Esophagus muscularis mucosa (tissue), 4 donors: ENCODE data around the gene HK1. TPM values are rescaled to one million over a fixed set of nuclear protein-coding genes. Genes with fewer than 3 reads are reported as not detected.

Source experiments
- DNase-seq: peaks from one replicate; pipeline ENCODE4 v3.0.0-alpha.2; 2017; ENCODE audit errors: extremely low spot score
- H3K27ac ChIP-seq, 4 donors: fragments of 200-600 bp; sonication (generic); replicated peaks in 1 of 4; 1 replicate in 3 of 4; 2 replicates in 1 of 4; pipeline ENCODE4 v1.5.1; 2016 to 2019; ENCODE audit warnings: mild to moderate bottlenecking in 1 of 4
- H3K27me3 ChIP-seq, 4 donors: fragments of 200-600 bp; sonication (generic); one replicate each; pipeline versions ENCODE4 v1.5.1 to v1.6.0; 2016 to 2019
- H3K36me3 ChIP-seq, 4 donors: fragments of 200-600 bp; sonication (generic); one replicate each; pipeline ENCODE4 v1.5.1; 2016 to 2019
- H3K4me1 ChIP-seq, 4 donors: fragments of 200-600 bp; sonication (generic); one replicate each; pipeline ENCODE4 v1.5.1; 2016 to 2019
- H3K4me3 ChIP-seq, 4 donors: fragments of 200-600 bp; sonication (generic); 1 replicate in 2 of 4; 2 replicates in 2 of 4; pipeline ENCODE4 v1.5.1; 2016 to 2019; ENCODE audit warnings: mild to moderate bottlenecking in 4 of 4, moderate library complexity in 1 of 4
- H3K9me3 ChIP-seq, 4 donors: fragments of 200-600 bp; sonication (generic); 1 replicate in 3 of 4; 2 replicates in 1 of 4; pipeline ENCODE4 v1.5.1; 2016 to 2019
- CTCF ChIP-seq, 3 experiments: fragments of 200-600 bp in 2 of 3; fragments of 450-650 bp in 1 of 3; sonication (generic) in 2 of 3; IDR thresholded peaks; one replicate each; pipeline ENCODE4 v1.5.1; 2017 to 2019; ENCODE audit warnings: antibody characterized with exemption in 3 of 3, mild to moderate bottlenecking in 2 of 3, moderate library complexity in 1 of 3
- EP300 ChIP-seq: sonication (generic); formaldehyde crosslinking; IDR thresholded peaks from one replicate; pipeline ENCODE4 v1.6.1; 2017; ENCODE audit warnings: antibody characterized with exemption
- POLR2A ChIP-seq: fragments of 450-650 bp; IDR thresholded peaks from one replicate; pipeline ENCODE4 v1.6.1; 2017; ENCODE audit warnings: antibody characterized with exemption, moderate library complexity, mild to moderate bottlenecking, low read depth
- POLR2AphosphoS5 ChIP-seq, 2 donors: sonication (generic); formaldehyde crosslinking; IDR thresholded peaks; one replicate each; pipeline ENCODE4 v1.6.1; 2017; ENCODE audit warnings: antibody characterized with exemption in 2 of 2
- WGBS: methylation state at CpG from one replicate; pipeline ENCODE4 v1.1.5; 2018; 5-methylcytosine and 5-hydroxymethylcytosine counted together
- intact Hi-C: fragments of 100-400 bp; cut with DNase I; formaldehyde crosslinking; loops from one replicate; pipeline ENCODE4 v1.15.1; 2023
- total RNA-seq, 4 donors: library from RNA; depleted of rRNA; stranded (reverse); fragments of >200 nt; gene quantifications; one replicate each; pipeline versions ENCODE4 v1.1.0 to v1.2.1, GENCODE V29; 2016

HK1 gene
- total RNA-seq, 4 donors from 2014 or later = 114 to 188 (median 151) TPM

DNA sequence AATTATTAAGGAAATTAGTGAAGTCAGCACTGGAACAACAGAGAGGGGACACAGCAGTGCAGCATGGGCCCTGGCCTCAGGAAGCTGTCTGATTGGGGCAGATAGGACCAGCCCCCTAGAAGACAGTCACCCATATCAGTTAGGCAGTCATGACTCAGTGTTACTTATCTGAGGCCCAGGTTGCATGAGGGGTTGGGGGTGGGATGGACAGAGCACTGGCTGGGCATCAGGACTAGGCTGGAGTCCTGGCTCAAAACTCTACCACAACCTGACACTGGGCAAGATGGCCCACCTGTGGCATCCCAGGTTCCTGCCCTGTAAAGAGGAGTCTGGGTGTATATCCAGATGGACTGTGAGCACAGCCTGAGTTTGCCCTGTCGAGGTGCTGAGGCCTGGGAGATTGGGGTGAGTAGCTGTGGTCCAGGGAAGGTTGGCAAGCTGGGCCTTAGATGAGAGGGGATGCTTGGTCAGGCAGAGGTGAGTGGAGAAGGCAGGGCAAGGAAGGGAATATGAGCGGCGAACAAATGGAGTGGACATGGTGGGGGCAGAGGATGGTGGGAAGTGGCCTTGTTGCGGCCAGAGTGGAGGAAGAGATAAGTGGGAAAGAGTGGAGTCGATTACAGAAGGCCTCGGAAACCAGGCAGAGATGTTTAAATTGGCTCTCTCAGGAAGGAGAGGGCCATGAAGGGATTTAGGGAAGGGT lies 37.5 kb downstream of the HK1 start:
- intact Hi-C loops = loop anchor here (5.0 kb wide), 2 partner anchors 67 to 78 kb away; no protein-coding TSS in a partner anchor
- 88% methylated on average over 6 of the region's 6 CpGs for WGBS

DNA sequence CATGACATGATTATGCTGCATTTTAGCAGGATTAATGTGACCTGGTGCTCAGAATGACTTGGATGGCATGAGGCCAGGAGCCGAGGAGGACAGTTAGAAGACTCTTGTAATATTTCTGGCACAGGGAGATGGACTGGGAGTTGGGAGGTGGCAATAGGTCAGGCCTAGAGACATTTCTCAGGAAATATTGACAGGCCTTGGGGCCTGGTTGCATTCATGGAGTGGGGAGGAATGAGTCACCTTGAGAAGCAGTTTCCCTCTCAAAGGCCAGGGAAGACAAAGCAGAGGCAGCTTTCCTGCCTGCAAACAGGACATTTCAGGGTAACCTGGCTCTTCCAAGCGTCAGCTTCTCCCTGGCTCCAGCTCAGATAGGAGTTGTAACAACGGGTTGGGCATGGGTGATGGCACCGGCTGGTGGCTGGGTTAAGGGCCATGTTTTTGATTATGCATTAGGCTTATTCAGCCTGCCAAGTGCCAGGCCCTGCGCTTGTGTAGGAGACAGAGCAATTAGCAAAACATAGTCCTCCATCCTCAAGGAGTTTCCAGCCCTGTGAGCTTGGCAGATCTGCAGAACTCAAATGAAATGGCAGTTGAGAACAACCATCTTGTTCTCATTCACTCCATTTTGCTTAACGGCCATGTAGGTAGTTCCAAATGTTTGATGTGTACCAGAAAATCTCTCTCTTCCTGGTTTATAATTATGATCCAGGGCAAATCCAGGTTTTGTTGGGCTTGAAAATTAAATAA lies 38.2 kb downstream of the HK1 start:
- Histone ChIP-seq H3K27ac (peak overlapping the region in 3 of 4 donors; percentile 53 to 98 (median 95)), H3K4me1 (peaks cover 32 to 46% (median 34%) of the 10 kb centered on the region in 4 donors), H3K4me3 (no peak overlapping the region), H3K36me3 (no peaks in the 10 kb centered on the region), H3K27me3 (peaks cover 0 to 3% (median 0%) of the 10 kb centered on the region in 4 donors), H3K9me3 (no peaks in the 10 kb centered on the region)
- intact Hi-C loops = loop anchor here (5.0 kb wide), 2 partner anchors 66 to 79 kb away; no protein-coding TSS in a partner anchor
- no peak for TF ChIP-seq CTCF (IDR thresholded peaks at IDR 0.05)
- TF ChIP-seq POLR2A = no peak
- WGBS = 81% methylated on average over 6 of the region's 6 CpGs
- no peak for DNase-seq

More for the DNA sequence above, 37.5 kb downstream of the HK1 start:
- Histone ChIP-seq H3K27ac (peak overlapping the region in 1 of 4 donors; percentile 53), H3K4me3 (no peak overlapping the region), H3K36me3 (no peaks in the 10 kb centered on the region), H3K9me3 (no peaks in the 10 kb centered on the region), H3K4me1 (peaks cover 25 to 39% (median 28%) of the 10 kb centered on the region in 4 donors), H3K27me3 (peaks cover 0 to 3% (median 0%) of the 10 kb centered on the region in 4 donors)
- DNase-seq = no peak
- TF ChIP-seq EP300 = no peak
- TF ChIP-seq CTCF (IDR thresholded peaks at IDR 0.05) = no peak
- no peak for TF ChIP-seq POLR2AphosphoS5 (IDR thresholded peaks at IDR 0.05)
- TF ChIP-seq POLR2A = no peak

GRCh38 chr10:69317175-69317604 lies 38.9 kb downstream of the HK1 start:
- TF ChIP-seq POLR2AphosphoS5 (IDR thresholded peaks at IDR 0.05) = no peak
- no peak for TF ChIP-seq EP300
- TF ChIP-seq CTCF (IDR thresholded peaks at IDR 0.05) = no peak
- TF ChIP-seq POLR2A = no peak
- intact Hi-C loops = loop anchor here (5.0 kb wide), 2 partner anchors 65 to 80 kb away; no protein-coding TSS in a partner anchor
- WGBS = 94% methylated on average over 2 of the region's 3 CpGs

DNA sequence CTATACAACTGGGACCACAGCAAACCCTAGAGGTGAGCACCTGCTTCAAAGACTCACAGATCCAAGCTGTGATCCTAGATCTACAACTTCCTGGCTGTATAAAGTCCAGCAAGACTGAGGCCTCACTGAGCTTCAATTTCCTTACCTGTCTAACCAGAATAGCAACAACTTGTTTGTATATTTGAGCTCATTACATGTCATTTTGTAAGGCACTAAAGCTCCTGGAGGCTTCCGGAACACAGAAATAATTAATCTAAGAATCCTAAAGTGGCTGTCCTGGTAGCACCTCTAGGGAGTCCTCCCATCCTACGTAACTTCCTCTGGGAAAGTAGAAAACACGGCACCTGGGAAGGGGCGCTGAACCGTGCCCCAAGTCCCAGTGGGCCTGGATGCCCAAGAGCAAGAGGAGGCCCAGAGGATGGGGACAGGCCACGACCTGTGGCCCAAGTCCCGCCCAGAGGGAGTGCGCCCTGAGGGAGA lies 39.4 kb downstream of the HK1 start:
- intact Hi-C loops = loop anchor here (5.0 kb wide), 2 partner anchors 65 to 80 kb away; no protein-coding TSS in a partner anchor
- no peak for TF ChIP-seq POLR2AphosphoS5 (IDR thresholded peaks at IDR 0.05)
- TF ChIP-seq EP300 = no peak
- TF ChIP-seq CTCF (IDR thresholded peaks at IDR 0.05) = no peak
- no peak for TF ChIP-seq POLR2A
- peaks cover 38 to 55% (median 44%) of the 10 kb centered on the region in 4 donors for H3K4me1 ChIP-seq
- peak overlapping the region; percentile 78 to 99 (median 89) for H3K4me3 ChIP-seq
- no peaks in the 10 kb centered on the region for H3K36me3 ChIP-seq
- no peak for DNase-seq
- H3K9me3 ChIP-seq = no peaks in the 10 kb centered on the region
- peak overlapping the region; percentile 88 to 98 (median 96) for H3K27ac ChIP-seq
- 70% methylated on average over 8 of the region's 8 CpGs for WGBS
- peaks cover 0 to 3% (median 0%) of the 10 kb centered on the region in 4 donors for H3K27me3 ChIP-seq

More at GRCh38 chr10:69317175-69317604, 38.9 kb downstream of the HK1 start:
- H3K27me3 ChIP-seq = peaks cover 0 to 3% (median 0%) of the 10 kb centered on the region in 4 donors
- no peaks in the 10 kb centered on the region for H3K9me3 ChIP-seq
- no peaks in the 10 kb centered on the region for H3K36me3 ChIP-seq
- H3K4me1 ChIP-seq = peaks cover 36 to 53% (median 40%) of the 10 kb centered on the region in 4 donors
- DNase-seq = no peak
- peak overlapping the region; percentile 88 to 98 (median 96) for H3K27ac ChIP-seq
- H3K4me3 ChIP-seq = no peak overlapping the region
